GM21447 (cell line): ENCODE results near the gene FOXO3.
A peak's percentile ranks its signal among the peaks of the same experiment; 100 is the strongest.

ENCODE experiments used
- ATAC-seq: cut with Tn5 transposase; IDR thresholded peaks from one replicate; pipeline ENCODE4 v1.9.1; 2021; ENCODE audit not compliant: unreplicated experiment

FOXO3 gene

DNA sequence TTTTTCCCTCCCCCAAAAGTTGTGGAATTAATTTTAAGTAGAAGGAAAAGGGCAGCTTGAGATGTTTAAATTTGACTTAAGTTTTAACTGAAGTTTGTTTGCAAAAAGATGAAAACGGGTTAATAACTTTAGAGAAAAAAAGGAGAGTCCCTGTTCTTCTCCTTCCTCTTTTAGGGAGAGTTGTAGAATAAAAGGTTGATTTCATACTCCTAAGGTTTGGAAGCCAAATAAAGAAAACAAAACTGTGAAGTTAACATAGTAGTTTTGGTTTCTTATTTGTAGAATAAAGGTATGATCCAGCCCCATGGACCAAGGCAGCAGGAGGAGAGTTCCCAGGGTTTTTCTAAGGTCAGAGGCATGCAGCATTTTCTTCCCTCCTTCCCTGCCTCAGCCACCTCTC lies 33.4 kb downstream of the FOXO3 start:
- ATAC-seq = no peak

DNA sequence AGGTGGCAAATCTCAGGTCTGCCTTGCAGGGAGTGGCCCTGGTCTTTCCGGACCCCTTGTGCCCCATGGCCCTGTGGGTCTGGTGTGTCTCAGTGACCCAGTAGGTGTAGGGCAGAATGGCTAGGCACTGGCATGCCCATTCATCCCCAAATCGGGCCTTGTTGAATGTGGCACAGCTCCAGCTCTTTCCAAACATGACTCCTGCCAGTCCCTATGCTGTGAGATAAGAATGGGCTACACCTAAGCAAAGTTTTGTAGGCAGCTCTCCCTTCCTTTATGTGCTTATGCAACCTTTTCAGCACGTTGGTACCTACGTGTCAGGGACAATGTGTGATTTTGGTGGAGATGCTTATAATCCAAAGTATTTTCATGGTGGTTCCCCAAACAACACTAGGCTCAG lies 33.9 kb downstream of the FOXO3 start:
- ATAC-seq = no peak

DNA sequence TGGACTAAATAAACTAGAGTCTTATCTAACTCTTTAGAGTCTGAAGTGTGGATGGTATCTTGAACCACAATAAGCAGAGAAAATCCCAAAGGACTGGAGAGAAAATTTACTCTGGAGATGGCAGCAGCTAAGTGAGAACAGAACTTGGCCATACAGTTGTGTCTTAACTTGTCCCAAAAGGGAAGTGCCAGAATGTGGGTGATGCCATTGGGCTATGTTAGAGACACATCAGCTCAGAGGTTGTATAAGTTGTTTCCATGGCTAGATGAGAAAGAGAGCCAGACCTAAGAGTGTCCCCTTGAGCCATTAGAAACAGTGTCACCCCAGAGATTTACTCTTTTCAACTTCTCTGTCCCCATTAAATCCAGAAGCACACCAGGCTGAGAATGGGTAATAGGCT lies 36.2 kb downstream of the FOXO3 start:
- no peak for ATAC-seq

DNA sequence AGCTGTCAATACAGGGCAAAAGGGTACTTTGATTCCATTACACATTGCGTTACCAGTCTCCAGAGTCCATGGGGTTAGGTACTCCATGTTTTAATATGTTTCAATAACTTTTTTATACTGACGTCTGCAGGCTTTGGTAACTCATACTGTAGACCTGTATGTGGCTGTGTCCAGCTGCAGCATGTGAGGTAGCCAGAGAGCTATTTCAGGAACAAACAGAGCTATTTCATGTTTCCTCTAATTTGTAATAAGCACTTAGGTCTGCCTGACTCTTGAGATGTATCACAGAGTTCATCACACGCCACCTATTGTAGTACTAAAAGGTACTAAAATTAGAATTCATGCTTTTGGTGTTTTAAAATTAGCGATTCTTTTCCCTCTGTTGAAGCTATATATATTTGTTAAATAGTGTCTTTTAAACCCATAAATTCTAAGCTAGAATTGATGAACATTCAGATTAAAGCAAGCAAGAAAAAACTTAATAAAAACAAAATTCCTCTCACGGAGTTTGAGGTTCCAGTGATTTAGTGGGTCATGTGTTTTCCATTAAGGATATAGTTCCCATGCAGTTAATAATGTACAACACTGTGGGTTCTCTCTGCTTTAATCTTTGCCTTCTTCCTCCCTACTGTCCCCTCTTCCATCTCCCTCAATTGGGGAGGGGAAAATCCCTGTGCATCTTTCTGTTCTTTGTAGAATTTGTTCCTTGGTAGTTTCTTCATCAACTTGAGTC lies 37.0 kb downstream of the FOXO3 start:
- ATAC-seq = no peak

DNA sequence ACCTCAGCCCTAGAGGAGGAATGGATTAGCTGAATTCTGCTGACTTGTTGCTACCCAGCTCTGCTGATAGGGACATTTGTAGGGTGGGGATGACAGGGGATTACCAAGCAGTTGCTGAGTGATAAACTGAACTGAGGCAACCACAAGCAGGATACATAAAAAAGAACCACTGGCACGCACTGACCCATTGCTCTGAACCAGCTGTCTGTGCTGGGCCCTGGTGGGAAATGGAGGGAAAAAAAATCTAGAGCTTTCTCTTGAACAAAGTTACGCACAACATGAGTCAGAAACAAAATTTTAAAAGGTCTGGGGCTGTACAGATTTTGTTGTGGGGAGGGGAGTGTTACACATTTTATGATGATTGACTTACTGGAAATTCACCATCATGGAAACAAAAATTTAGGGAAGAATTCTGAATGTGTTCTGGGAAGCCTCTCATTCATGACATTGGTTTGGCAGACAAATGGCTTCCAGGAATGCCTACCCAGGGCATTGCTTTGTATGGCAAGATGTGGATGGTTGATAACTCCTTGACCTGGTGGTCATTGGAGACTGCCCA lies 37.7 kb downstream of the FOXO3 start:
- peak; percentile 80 for ATAC-seq

DNA sequence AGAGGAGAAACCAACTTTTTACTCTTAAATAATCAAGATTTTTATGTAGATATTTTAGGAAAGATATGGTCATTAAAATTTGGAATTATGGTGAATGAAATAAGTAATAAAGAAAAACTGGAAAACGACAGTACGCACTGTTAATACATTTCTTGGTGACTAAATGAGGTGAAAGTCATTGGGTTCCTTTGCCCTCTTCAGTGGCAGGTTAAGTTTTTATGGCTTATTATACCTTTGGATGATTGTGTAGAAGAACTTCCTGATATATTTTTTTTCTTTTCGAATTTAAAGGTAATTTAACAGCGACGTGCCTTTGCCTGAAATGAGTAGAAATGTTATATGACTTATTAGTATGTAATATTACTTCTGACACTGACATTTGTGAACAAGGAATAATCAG lies 43.4 kb downstream of the FOXO3 start:
- ATAC-seq = no peak

DNA sequence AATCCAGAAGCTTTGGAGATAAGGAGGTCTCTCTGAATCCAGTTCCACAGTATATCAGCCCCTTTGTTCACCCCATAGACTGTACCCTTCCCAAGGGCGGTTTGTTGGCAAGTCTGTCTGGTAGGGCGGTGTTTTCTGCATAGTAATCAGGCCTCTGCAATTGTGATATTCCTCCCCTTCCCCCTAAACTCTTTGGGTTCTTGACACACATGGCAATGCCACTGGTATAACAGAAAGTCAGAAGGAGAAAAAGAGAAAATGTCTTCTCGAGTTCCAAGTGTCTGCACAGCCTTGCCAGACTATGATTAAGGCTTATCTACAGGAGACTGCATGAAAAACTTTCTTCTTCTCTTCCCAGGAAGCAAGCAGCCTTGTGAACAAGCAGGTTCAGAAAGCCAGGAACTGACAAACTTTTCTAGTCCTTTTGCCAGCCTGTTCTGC lies 45.6 kb downstream of the FOXO3 start:
- ATAC-seq = no peak

DNA sequence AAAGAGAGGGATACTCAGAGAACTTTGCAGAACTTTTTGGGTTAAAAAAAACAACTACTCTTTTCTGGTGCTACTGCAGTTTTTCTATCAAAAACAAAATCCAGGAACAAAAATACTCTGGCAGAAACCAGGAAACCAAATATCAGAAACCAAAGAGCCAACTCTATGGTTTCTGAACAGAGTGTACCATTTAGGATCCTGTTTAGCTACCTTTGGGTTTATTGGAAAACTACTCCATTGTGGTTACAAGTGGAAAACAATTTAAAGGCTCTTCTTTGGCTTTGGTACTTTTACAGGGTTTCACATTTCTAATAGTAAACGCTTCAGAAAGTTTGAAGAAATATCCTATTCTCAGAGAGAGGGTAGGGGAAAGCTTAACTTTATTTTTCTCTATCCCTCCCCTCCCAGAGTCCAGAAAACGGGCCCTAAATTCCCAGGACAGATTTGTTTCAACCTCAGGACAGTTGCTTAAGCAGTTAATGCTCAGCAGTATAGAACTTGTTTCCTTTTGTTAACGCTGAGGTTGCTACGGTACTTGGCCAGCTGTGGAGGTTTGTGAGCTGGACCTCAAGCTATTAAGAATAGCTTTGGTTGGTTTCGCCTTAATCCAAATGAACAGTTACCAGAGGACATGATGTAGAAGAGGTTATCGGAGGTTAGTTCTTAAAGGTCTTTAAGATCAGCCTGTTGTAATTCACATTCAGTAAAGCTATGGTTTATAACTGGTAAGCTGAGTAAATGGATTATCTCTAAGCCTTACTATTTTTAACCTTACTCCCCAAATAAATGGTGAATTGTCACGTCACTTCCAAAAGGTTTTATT lies 47.9 kb downstream of the FOXO3 start:
- no peak for ATAC-seq

DNA sequence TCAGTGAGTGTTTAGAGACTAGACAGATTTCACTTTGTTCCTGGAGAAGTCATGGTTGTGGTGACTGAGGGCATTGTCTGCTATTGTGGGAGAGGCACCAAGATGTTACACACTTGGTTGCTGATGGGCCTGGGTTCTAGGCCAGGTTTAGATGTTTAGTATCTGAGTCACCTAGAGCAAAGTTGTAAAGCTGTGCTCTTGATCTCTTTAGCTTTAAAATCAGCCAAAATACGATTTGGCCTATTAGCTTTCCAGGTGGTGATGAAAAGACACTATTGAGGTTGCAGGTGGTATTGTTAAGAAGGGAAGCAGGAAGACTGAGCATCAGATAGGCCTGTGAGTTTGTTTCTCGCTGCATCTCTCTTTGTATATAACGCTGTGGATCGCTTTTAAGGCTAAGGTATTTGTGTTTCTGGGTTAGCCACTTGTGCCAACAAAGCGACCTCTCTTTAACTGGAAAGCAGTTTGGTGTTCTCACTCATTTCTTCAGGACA lies 48.6 kb downstream of the FOXO3 start:
- no peak for ATAC-seq

DNA sequence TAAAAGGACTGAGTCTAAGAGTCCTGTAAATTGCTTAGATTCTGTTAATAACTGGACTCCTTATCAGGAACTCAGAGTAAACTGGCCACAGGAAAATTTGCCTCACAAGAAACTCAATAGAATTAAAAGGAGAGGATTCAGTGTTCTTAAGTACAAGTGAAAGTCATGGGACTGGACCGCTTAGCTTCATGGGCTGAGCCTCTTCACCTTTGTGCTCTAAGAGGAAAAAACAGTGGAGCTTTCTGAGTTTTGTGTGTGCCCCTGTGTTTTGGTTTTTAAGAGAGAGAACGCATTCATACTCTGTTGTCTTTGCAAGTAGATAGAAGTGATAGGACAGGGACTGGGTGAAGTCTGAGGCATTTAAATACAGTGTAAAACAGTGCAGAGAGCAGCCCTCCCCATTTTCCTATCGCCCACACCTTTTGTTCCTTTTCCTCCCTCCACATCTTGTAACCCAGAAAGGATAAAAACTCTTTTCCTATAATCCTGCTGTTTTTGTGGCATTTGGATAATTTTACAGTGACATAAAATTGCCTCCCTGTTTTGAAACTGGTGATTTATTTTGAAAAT lies 49.6 kb downstream of the FOXO3 start:
- no peak for ATAC-seq

DNA sequence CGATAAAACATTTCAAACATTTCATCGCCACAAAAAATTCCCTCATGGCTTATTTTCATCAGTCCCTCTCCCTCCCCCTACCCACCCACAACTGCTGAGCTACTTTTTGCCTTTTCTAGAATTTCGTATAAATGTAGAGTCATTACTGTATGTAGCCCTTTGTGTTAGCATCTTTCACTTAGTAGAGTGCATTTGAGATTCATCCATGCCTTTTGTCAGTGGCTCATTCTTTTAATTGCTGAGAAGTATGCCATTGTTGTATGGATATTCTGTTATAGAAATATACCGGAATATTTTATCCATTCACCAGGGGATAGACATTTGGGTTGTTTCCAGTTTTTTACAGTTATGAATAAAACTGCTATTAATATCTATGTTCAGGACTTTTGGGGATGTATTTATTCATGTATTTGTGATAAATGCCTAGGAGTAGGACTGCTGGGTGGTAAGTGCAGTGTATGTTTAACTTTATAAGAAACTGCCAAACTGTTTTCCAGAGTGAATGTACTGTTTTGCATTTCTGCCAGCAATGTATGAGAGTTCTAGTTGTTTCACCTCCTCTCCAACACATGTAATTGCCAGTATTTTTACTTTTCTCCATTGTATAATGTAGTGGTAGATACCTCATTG lies 50.4 kb downstream of the FOXO3 start:
- no peak for ATAC-seq

DNA sequence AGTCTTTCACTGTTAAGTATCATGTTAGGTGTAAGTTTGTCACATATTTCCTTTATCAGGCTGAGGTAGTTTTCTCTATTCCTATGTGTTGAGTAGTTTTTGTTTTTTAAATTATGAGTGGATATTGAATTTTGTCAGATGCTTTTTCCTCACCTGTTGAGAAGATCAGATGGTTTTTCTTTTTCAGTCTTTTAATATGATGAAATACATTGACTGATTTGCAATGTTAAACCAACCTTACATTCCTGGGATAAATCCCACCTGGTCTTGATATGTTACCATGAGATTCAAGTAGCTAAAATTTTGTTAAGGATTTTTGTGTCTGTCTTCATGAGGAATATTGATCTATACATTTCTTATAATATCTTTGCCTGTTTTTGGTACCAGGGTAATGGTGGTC lies 52.1 kb downstream of the FOXO3 start:
- ATAC-seq = no peak

DNA sequence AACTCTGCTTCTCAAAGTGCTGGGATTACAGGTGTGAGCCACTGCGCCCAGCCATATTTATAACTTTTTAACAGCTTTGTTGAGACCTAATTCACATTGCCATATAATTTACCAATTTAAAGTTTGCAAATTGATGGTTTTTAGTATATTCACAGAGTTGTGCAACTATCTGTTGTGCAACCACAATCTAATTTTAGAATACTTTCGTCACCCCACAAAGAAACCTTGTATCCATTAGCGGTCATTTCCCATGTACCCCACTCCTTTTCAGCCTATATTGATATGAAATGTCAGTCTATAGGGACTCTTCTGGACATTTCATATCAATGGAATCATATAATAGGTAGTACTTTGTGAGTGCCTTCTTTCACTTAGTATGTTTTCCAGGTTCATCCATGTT lies 55.8 kb downstream of the FOXO3 start:
- ATAC-seq = no peak

DNA sequence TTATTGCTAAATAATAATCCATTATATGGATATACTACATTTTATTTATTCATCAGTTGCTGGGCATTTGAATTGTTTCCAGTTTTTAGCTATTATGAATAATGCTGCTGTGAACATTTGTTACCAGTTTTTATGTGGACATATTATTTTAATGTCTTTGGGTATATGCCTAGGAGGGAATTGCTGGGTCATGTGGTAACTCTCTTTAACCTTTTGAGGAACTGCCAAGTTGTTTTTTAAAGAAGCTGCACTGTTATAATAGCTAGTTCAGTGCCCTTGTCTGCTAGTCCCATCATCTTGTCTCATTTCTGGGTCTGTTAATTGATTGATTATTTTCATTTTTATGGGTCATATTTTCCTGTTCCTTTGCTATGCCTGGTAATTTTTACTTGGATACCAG lies 56.3 kb downstream of the FOXO3 start:
- ATAC-seq = no peak

DNA sequence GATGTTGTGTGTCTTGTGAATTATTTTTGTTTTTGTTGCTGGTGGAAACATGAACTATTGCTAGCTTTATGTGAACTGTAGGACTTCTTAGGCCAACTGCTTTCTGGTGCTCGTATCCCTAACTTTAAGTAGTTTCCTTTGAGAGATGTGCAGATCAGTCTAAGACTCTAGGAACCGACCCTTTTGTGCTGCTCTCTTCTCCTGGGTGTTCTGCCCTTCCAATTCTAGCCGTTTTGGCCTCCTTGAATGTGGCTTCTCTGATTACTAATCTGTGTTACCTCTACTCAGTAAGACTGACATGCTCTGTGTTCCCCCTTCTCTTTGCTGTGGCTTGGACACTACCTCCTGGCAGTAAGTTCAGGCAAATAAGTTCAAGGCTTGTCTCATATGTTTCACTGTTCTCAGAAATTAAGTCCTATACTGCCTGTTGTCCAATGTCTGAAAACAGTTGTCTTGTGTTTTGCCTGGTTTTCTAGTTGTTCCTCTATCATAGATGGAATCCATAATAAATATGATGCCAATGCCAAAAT lies 58.0 kb downstream of the FOXO3 start:
- ATAC-seq = no peak

DNA sequence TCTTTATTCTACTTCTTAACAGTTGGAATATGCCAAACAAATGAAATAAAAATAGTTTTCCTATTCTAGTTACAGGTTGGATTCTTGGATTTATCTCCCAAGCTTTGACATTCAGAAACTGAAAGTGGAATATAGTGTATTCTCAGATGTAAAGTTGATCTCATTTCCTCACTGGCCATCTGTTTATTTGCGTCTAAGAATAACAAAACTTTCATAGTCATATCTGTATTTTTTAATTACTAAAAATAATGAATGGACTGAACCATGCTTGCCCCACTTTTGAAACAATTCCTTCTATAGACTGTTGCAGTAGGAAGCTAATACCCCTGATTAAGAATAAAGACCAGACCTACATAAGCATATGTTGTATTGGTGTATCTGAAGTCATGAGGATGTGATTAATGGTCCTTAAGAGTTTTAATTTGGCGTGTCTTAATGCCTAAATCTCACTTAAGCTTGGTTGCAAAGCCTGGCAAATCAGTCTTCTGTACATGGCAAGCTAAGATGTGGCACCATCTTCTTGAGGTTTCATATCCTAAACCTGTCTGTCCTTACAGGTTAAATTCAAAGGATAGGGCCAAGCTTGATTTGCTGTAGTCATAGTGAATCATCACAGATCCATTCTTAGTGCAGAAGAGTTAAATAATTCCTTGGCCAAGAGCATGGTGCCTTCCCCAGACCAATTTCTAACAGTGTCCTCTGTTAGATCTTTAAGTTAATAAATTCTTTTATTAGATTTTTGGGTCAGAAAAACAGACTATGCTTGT lies 58.9 kb downstream of the FOXO3 start:
- ATAC-seq = no peak

DNA sequence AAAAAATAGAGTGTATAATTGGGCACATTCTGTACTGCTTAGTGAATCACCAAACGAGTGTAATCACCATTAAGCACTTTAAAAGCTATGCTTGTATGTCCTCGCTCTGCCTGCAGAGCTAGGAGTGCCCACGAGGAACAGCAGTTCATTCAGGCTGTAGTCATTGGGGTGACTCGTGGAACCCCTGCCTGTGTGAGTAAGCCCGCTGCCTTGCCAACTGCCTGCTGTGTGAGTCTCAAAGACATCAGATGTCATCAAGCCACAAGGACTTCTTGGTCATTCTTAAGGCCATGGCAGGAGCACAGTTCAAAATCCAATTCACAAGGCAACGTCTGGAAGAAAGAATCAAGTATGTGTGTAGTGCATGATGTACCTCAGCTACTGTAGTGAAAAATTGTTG lies 60.4 kb downstream of the FOXO3 start:
- ATAC-seq = no peak

DNA sequence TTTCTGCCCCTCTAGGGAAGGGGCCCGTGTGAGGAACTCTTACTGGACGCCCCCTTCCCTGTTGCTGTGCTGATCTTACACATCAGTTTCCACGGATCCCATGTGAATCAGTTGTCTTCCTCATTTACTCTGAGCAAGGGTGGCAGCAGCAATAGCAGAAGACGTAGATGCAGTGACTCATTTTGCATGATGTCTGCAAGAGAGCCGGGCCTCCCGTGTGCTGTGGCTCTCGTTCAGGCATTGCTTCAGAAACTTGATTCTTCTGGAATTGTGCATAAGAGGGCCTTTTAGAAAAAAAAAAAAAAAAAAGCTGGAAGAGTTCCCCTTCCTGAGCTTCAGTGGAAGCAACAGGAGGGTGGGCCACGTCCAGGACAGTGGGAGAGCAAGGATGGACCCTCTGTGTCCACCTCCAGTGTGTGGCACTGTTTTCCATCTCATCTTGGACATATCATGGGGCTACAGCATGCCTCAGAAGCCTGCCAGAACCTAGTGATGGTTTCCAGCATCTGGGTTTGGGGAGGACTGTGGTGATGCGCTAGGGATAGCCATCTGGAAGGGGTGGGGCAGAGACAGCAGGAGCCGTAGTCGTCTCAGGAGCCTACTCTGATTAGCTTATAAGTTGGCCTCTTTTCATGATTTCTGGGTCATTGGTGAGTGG lies 62.1 kb downstream of the FOXO3 start:
- ATAC-seq = no peak

DNA sequence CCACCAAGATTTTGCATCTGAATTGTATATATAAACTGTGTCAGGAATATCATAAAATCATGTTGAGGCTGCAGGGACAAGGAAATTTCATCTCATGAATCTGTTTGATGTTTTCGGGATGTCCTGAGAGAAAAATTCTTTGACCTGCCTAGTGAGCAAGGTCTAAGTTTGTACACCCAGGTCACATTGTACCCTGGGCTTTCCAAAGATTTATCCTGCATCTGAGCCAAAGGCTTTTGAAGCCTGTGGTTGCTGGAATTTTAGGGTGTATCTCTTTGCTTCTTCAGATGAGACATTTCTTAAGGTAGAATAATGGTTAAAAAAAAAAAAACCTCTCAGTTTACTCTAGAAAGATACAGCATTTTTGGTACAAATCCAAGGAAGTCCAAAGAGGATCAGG lies 63.3 kb downstream of the FOXO3 start:
- no peak for ATAC-seq

DNA sequence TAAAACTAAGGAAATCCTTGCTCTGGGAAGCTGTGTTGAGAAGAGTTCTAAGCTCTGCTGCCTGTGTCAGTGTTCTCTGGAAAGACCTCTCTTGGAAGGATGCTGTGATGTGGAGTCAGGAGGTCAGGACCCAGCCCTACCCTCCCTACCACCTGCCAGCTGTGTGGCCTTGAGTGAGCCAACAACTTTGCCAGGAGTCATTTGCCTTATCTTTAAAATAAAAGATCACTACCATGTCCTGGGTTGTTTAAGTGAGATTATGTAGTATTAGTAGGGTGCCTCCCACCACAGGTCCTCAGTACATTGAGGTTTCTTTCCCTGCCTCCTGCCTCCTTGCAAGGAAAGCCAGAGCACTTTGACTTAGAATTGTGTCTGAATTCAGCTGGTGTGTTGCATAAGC lies 64.9 kb downstream of the FOXO3 start:
- no peak for ATAC-seq
